ENCODE results near the gene TAF4B. TPM values are rescaled to one million over a fixed set of nuclear protein-coding genes. Genes with fewer than 3 reads are reported as not detected.

TAF4B gene
- total RNA-seq, 1 donor from 2014 or later, result 4.7 TPM

- no peak for DNase-seq (ENCODE audit: extremely low read depth, low read depth, low spot score)
Measured at GRCh38 chr18:26304511-26304910, 78.3 kb downstream of the TAF4B start.

- DNase-seq (ENCODE audit: extremely low read depth, low read depth, low spot score), result peak; percentile 42
Measured at GRCh38 chr18:26307161-26307773, 81.0 kb downstream of the TAF4B start.

GRCh38 chr18:26309281-26309680 lies 83.0 kb downstream of the TAF4B start:
- DNase-seq (ENCODE audit: extremely low read depth, low read depth, low spot score), result no peak

GRCh38 chr18:26312199-26312598 lies 86.0 kb downstream of the TAF4B start:
- no peak for DNase-seq (ENCODE audit: extremely low read depth, low read depth, low spot score)

- no peak for DNase-seq (ENCODE audit: extremely low read depth, low read depth, low spot score)
Measured at GRCh38 chr18:26317398-26317797, 91.2 kb downstream of the TAF4B start.

GRCh38 chr18:26320686-26321085 lies 94.4 kb downstream of the TAF4B start:
- no peak for DNase-seq (ENCODE audit: extremely low read depth, low read depth, low spot score)

- DNase-seq (ENCODE audit: extremely low read depth, low read depth, low spot score), result no peak
Measured at GRCh38 chr18:26322890-26323653, 96.8 kb downstream of the TAF4B start.

GRCh38 chr18:26325771-26326170 lies 99.5 kb downstream of the TAF4B start:
- no peak for DNase-seq (ENCODE audit: extremely low read depth, low read depth, low spot score)

- no peak for DNase-seq (ENCODE audit: extremely low read depth, low read depth, low spot score)
Measured at GRCh38 chr18:26327062-26327461, 100.8 kb downstream of the TAF4B start.

- DNase-seq (ENCODE audit: extremely low read depth, low read depth, low spot score), result no peak
Measured at GRCh38 chr18:26332991-26333390, 106.7 kb downstream of the TAF4B start.

GRCh38 chr18:26335156-26335555 lies 108.9 kb downstream of the TAF4B start:
- DNase-seq (ENCODE audit: extremely low read depth, low read depth, low spot score), result no peak

- DNase-seq (ENCODE audit: extremely low read depth, low read depth, low spot score), result no peak
Measured at GRCh38 chr18:26335571-26336487, 109.6 kb downstream of the TAF4B start.

GRCh38 chr18:26336572-26336971 lies 110.3 kb downstream of the TAF4B start:
- no peak for DNase-seq (ENCODE audit: extremely low read depth, low read depth, low spot score)

- no peak for DNase-seq (ENCODE audit: extremely low read depth, low read depth, low spot score)
Measured at GRCh38 chr18:26342646-26343045, 116.4 kb downstream of the TAF4B start.

GRCh38 chr18:26350961-26351360 lies 124.7 kb downstream of the TAF4B start:
- no peak for DNase-seq (ENCODE audit: extremely low read depth, low read depth, low spot score)

- DNase-seq (ENCODE audit: extremely low read depth, low read depth, low spot score), result no peak
Measured at GRCh38 chr18:26356045-26356785, 130.0 kb downstream of the TAF4B start.

GRCh38 chr18:26357960-26358359 lies 131.7 kb downstream of the TAF4B start:
- no peak for DNase-seq (ENCODE audit: extremely low read depth, low read depth, low spot score)

- no peak for DNase-seq (ENCODE audit: extremely low read depth, low read depth, low spot score)
Measured at GRCh38 chr18:26362021-26362420, 135.8 kb downstream of the TAF4B start.

- DNase-seq (ENCODE audit: extremely low read depth, low read depth, low spot score), result no peak
Measured at GRCh38 chr18:26367425-26367824, 141.2 kb downstream of the TAF4B start.

GRCh38 chr18:26370037-26370436 lies 143.8 kb downstream of the TAF4B start:
- DNase-seq (ENCODE audit: extremely low read depth, low read depth, low spot score), result no peak

GRCh38 chr18:26376105-26376504 lies 149.9 kb downstream of the TAF4B start:
- DNase-seq (ENCODE audit: extremely low read depth, low read depth, low spot score), result no peak

All from glomerular endothelial cell (primary cell).